NCI-H748 (cell line): Measurements from ENCODE around the gene SLCO3A1.
"Not testable (repeated sequence)": the region's sequence is repeated elsewhere in the genome, so short reads cannot be mapped to it uniquely, and the experiment has no call there.

Experiments
- DNase-seq: peaks from one replicate; lab custom pipeline; 2025; ENCODE audit not compliant: unreplicated experiment; lab: John Stamatoyannopoulos, UW

SLCO3A1 gene

GRCh38 chr15:91961357-91961756 lies 107.8 kb downstream of the SLCO3A1 start:
- DNase-seq, result no peak

GRCh38 chr15:91963747-91964146 lies 110.2 kb downstream of the SLCO3A1 start:
- DNase-seq, result not testable (repeated sequence)

- peak; percentile 5 for DNase-seq
These were observed 112.1 kb downstream of the SLCO3A1 start for GRCh38 chr15:91965501-91966193.

- DNase-seq, result no peak
These were observed 112.7 kb downstream of the SLCO3A1 start for GRCh38 chr15:91966194-91966552.

- no peak for DNase-seq
These were observed 114.6 kb downstream of the SLCO3A1 start for GRCh38 chr15:91967935-91968606.

- no peak for DNase-seq
These were observed 115.1 kb downstream of the SLCO3A1 start for GRCh38 chr15:91968610-91969009.

- DNase-seq, result no peak
These were observed 116.6 kb downstream of the SLCO3A1 start for GRCh38 chr15:91970142-91970541.

GRCh38 chr15:91973481-91973880 lies 120.0 kb downstream of the SLCO3A1 start:
- DNase-seq, result no peak

- DNase-seq, result no peak
These were observed 120.8 kb downstream of the SLCO3A1 start for GRCh38 chr15:91974321-91974720.

- no peak for DNase-seq
These were observed 121.9 kb downstream of the SLCO3A1 start for GRCh38 chr15:91975241-91975978.

GRCh38 chr15:91976966-91977365 lies 123.5 kb downstream of the SLCO3A1 start:
- DNase-seq, result no peak

GRCh38 chr15:91980502-91981267 lies 127.2 kb downstream of the SLCO3A1 start:
- no peak for DNase-seq

GRCh38 chr15:91981821-91982800 lies 128.6 kb downstream of the SLCO3A1 start:
- DNase-seq, result peak; percentile 22

GRCh38 chr15:91983729-91984340 lies 130.3 kb downstream of the SLCO3A1 start:
- DNase-seq, result no peak

GRCh38 chr15:91985297-91985696 lies 131.8 kb downstream of the SLCO3A1 start:
- no peak for DNase-seq

- no peak for DNase-seq
These were observed 134.6 kb downstream of the SLCO3A1 start for GRCh38 chr15:91988071-91988470.

GRCh38 chr15:91988655-91989054 lies 135.1 kb downstream of the SLCO3A1 start:
- DNase-seq, result no peak

- DNase-seq, result no peak
These were observed 136.3 kb downstream of the SLCO3A1 start for GRCh38 chr15:91989821-91990220.

- no peak for DNase-seq
These were observed 139.4 kb downstream of the SLCO3A1 start for GRCh38 chr15:91992945-91993344.

- DNase-seq, result no peak
These were observed 141.6 kb downstream of the SLCO3A1 start for GRCh38 chr15:91995146-91995545.
